HCT116 (cell line): Measurements from ENCODE around the gene LIMS2. TPM values are rescaled to one million over a fixed set of nuclear protein-coding genes. Genes with fewer than 3 reads are reported as not detected.

Experiments
- ATAC-seq: fragments of 200-7000 bp; cut with Tn5 transposase; 2 replicates; pipeline ENCODE4 v1.9.1; 2020; ENCODE audit warnings: mild to moderate bottlenecking, moderate library complexity
- BruUV-seq: library from RNA; stranded (reverse); fragments of 400-500 nt; replicated peaks from 2 replicates; lab custom pipeline; 2021; lab: Mats Ljungman, UMichigan
- CTCF ChIA-PET: fragments of 300-600 bp; sonication (Branson Sonifier 250); formaldehyde crosslinking; loops from one replicate; lab custom pipeline; 2021; ENCODE audit warnings: antibody characterized with exemption; lab: Charles Lee
- POLR2A ChIA-PET: fragments of 300-600, 350-600 bp; sonication (Branson Sonifier 250); formaldehyde crosslinking; loops from one replicate; lab custom pipeline; 2021; ENCODE audit warnings: antibody characterized with exemption; lab: Charles Lee
- RAD21 ChIA-PET, 2 experiments: fragments of 300-600 bp; sonication (Branson Sonifier 250); formaldehyde crosslinking; loops; one replicate each; lab custom pipeline; 2023; ENCODE audit warnings: low total read pairs in 2 of 2; ENCODE audit not compliant: uncharacterized antibody in 2 of 2, unreplicated experiment in 2 of 2, low non-redundant PET in 1 of 2; lab: Charles Lee
- DNase-seq: peaks from one replicate; pipeline ENCODE4 v3.0.0-alpha.2; 2010; ENCODE audit warnings: low read depth, low spot score
- H2AFZ ChIP-seq: fragments of 200-600 bp; shearing (Covaris generic), sonication (generic); 2 replicates; pipeline ENCODE4 v1.6.1; 2017; ENCODE audit warnings: low read depth, mixed run types, mixed read lengths, antibody characterized with exemption, low read length; ENCODE audit not compliant: poor library complexity, severe bottlenecking
- H3K27ac ChIP-seq: 2 replicates; pipeline ENCODE4 v1.5.1; 2012; ENCODE audit warnings: low read depth, low read length
- H3K27me3 ChIP-seq: fragments of 200-600 bp; sonication (generic); 2 replicates; pipeline ENCODE4 v1.6.1; 2016; ENCODE audit warnings: mixed run types, low read length, mixed read lengths; ENCODE audit not compliant: insufficient read depth
- H3K36me3 ChIP-seq, 2 experiments: fragments of 200-500 bp in 1 of 2; fragments of 200-600 bp in 1 of 2; sonication (Bioruptor generic) in 1 of 2; sonication (generic) in 1 of 2; 2 replicates each; pipeline versions ENCODE4 v1.5.1 to v1.6.1; 2014 to 2016; ENCODE audit warnings: low read length in 2 of 2, inconsistent platforms in 1 of 2, mixed read lengths in 1 of 2, mixed run types in 1 of 2; ENCODE audit not compliant: insufficient read depth in 2 of 2, control insufficient read depth in 1 of 2
- H3K4me1 ChIP-seq, 2 experiments: fragments of 200-600 bp in 1 of 2; sonication (generic) in 1 of 2; 2 replicates each; pipeline versions ENCODE4 v1.5.1 to v1.6.1; 2012 to 2017; ENCODE audit warnings: low read length in 2 of 2, inconsistent platforms in 1 of 2, mild to moderate bottlenecking in 1 of 2, mixed read lengths in 1 of 2, mixed run types in 1 of 2, moderate library complexity in 1 of 2; ENCODE audit not compliant: insufficient read depth in 2 of 2, control insufficient read depth in 1 of 2
- H3K4me2 ChIP-seq: fragments of 200-600 bp; sonication (generic); 2 replicates; pipeline ENCODE4 v1.6.1; 2017; ENCODE audit warnings: mixed run types, low read length, mixed read lengths
- H3K4me3 ChIP-seq, 2 experiments: fragments of 200-600 bp in 1 of 2; sonication (generic) in 1 of 2; replicated peaks in 1 of 2; 2 replicates each; pipeline ENCODE4 v1.5.1; 2011 to 2016; ENCODE audit warnings: low read length in 2 of 2, control low read depth in 1 of 2, low read depth in 1 of 2, mild to moderate bottlenecking in 1 of 2, mixed read lengths in 1 of 2, mixed run types in 1 of 2
- H3K79me2 ChIP-seq: fragments of 200-600 bp; sonication (generic); 2 replicates; pipeline ENCODE4 v1.6.1; 2017; ENCODE audit warnings: mild to moderate bottlenecking, mixed run types, low read length, moderate library complexity, mixed read lengths; ENCODE audit not compliant: insufficient read depth
- H3K9ac ChIP-seq: fragments of 200-600 bp; sonication (generic); 2 replicates; pipeline ENCODE4 v1.6.1; 2016; ENCODE audit warnings: low read length, mixed read lengths
- H3K9me2 ChIP-seq: fragments of 200-600 bp; sonication (generic), shearing (Covaris generic); 2 replicates; pipeline ENCODE4 v1.6.1; 2017; ENCODE audit warnings: mixed run types, mild to moderate bottlenecking, moderate library complexity; ENCODE audit not compliant: insufficient read depth
- H3K9me3 ChIP-seq, 2 experiments: fragments of 200-500 bp in 1 of 2; fragments of 200-600 bp in 1 of 2; sonication (Bioruptor generic) in 1 of 2; sonication (generic) in 1 of 2; 2 replicates each; pipeline ENCODE4 v1.6.1; 2014 to 2017; ENCODE audit warnings: low read length in 2 of 2, mixed read lengths in 2 of 2, inconsistent platforms in 1 of 2, low read depth in 1 of 2, mild to moderate bottlenecking in 1 of 2, mixed run types in 1 of 2, moderate library complexity in 1 of 2; ENCODE audit not compliant: control insufficient read depth in 1 of 2, insufficient read depth in 1 of 2
- H4K20me1 ChIP-seq: fragments of 200-600 bp; sonication (generic), shearing (Covaris generic); 2 replicates; pipeline ENCODE4 v1.6.1; 2017; ENCODE audit warnings: mixed run types, mild to moderate bottlenecking, moderate library complexity; ENCODE audit not compliant: insufficient read depth
- CBX3 ChIP-seq: IDR thresholded peaks from 2 replicates; pipeline ENCODE4 v1.6.1; 2012; ENCODE audit warnings: low read depth
- POLR2AphosphoS5 ChIP-seq: IDR thresholded peaks from 2 replicates; pipeline ENCODE4 v1.6.1; 2011; ENCODE audit warnings: mild to moderate bottlenecking, low read depth, low read length, moderate library complexity
- SIN3A ChIP-seq: IDR thresholded peaks from 2 replicates; pipeline ENCODE4 v1.6.1; 2012; ENCODE audit warnings: low read depth
- SRF ChIP-seq: IDR thresholded peaks from 2 replicates; pipeline ENCODE4 v1.6.1; 2012; ENCODE audit warnings: low read depth
- TCF7L2 ChIP-seq: IDR thresholded peaks from 2 replicates; pipeline ENCODE4 v1.7.0; 2011; ENCODE audit warnings: borderline replicate concordance, inconsistent platforms; ENCODE audit not compliant: insufficient read depth, insufficient read length; ENCODE audit errors: extremely low read depth
- ZBTB33 ChIP-seq: IDR thresholded peaks from 2 replicates; pipeline ENCODE4 v1.6.1; 2011; ENCODE audit warnings: mild to moderate bottlenecking, low read length, moderate library complexity; ENCODE audit not compliant: insufficient replicate concordance; ENCODE audit errors: extremely low read depth
- intact Hi-C: fragments of 100-400 bp; cut with micrococcal nuclease; formaldehyde crosslinking; loops from 2 replicates; pipeline ENCODE4 v1.10.0; 2022
- total RNA-seq: library from RNA; stranded (reverse); gene quantifications from one replicate; pipeline ENCODE4 v1.2.1, GENCODE V29; 2021; ENCODE audit not compliant: unreplicated experiment

Gene LIMS2
- total RNA-seq, 1 experiment from 2014 or later, result 3.7 TPM

- no TSS peak for BruUV-seq
Measured at GRCh38 chr2:127607399-127607908, 67.9 kb downstream of the LIMS2 start.

More at GRCh38 chr2:127607399-127607908, 67.9 kb downstream of the LIMS2 start:
- H3K4me1 ChIP-seq, result no peaks in the 10 kb centered on the region
- no peak for DNase-seq
- H2AFZ ChIP-seq, result no peak overlapping the region
- H3K27me3 ChIP-seq, result no peaks in the 10 kb centered on the region
- no peak overlapping the region for H3K27ac ChIP-seq
- intact Hi-C loops, result no loop called here
- ChIA-PET POLR2A (no interaction called here), CTCF (no interaction called here), RAD21 (no interaction called here)
- H3K79me2 ChIP-seq, result no peaks in the 10 kb centered on the region
- H3K9ac ChIP-seq, result no peak overlapping the region
- no peaks in the 10 kb centered on the region for H3K9me2 ChIP-seq
- H3K9me3 ChIP-seq, result no peaks in the 10 kb centered on the region; a peak in 1 of 4 replicates
- H3K4me3 ChIP-seq, result no peak overlapping the region
- H3K36me3 ChIP-seq, result no peaks in the 10 kb centered on the region
- ATAC-seq, result no peak
- no peaks in the 10 kb centered on the region for H4K20me1 ChIP-seq
- H3K4me2 ChIP-seq, result no peak overlapping the region
- no peak for TF ChIP-seq SIN3A
- no peak for TF ChIP-seq SRF
- TF ChIP-seq CBX3, result no peak
- no peak for TF ChIP-seq POLR2AphosphoS5
- no peak for TF ChIP-seq ZBTB33
- TF ChIP-seq TCF7L2, result no peak
